Measurements from ENCODE around the gene NLGN1. TPM values are rescaled to one million over a fixed set of nuclear protein-coding genes. Genes with fewer than 3 reads are reported as not detected.

The NLGN1 gene
- total RNA-seq, 1 experiment from 2014 or later: 0.85 TPM

- BruUV-seq (replicated peaks): no TSS peak
- DNase-seq (ENCODE audit: low read depth, low spot score) (no peak), ATAC-seq (no peak)
- CTCF ChIA-PET: no interaction called here
- no peak overlapping the region for H3K4me3 ChIP-seq (ENCODE audit: low read depth in 2 of 2, low read length in 2 of 2)
- TF ChIP-seq, protein P1, sequence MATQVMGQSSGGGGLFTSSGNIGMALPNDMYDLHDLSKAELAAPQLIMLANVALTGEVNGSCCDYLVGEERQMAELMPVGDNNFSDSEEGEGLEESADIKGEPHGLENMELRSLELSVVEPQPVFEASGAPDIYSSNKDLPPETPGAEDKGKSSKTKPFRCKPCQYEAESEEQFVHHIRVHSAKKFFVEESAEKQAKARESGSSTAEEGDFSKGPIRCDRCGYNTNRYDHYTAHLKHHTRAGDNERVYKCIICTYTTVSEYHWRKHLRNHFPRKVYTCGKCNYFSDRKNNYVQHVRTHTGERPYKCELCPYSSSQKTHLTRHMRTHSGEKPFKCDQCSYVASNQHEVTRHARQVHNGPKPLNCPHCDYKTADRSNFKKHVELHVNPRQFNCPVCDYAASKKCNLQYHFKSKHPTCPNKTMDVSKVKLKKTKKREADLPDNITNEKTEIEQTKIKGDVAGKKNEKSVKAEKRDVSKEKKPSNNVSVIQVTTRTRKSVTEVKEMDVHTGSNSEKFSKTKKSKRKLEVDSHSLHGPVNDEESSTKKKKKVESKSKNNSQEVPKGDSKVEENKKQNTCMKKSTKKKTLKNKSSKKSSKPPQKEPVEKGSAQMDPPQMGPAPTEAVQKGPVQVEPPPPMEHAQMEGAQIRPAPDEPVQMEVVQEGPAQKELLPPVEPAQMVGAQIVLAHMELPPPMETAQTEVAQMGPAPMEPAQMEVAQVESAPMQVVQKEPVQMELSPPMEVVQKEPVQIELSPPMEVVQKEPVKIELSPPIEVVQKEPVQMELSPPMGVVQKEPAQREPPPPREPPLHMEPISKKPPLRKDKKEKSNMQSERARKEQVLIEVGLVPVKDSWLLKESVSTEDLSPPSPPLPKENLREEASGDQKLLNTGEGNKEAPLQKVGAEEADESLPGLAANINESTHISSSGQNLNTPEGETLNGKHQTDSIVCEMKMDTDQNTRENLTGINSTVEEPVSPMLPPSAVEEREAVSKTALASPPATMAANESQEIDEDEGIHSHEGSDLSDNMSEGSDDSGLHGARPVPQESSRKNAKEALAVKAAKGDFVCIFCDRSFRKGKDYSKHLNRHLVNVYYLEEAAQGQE (IDR thresholded peaks at IDR 0.05; ENCODE audit: insufficient read depth in 1 of 2, low read depth in 2 of 2, low read length in 1 of 2): no peak
- TF ChIP-seq SIN3A (IDR thresholded peaks at IDR 0.05; ENCODE audit: borderline replicate concordance, insufficient read depth, low read depth, low read length) (no peak), TCF7L2 (IDR thresholded peaks at IDR 0.05; ENCODE audit: low read depth, low read length) (no peak), POLR2AphosphoS5 (IDR thresholded peaks at IDR 0.05; ENCODE audit: low read depth, low read length) (no peak)
- TF ChIP-seq, protein P2, sequence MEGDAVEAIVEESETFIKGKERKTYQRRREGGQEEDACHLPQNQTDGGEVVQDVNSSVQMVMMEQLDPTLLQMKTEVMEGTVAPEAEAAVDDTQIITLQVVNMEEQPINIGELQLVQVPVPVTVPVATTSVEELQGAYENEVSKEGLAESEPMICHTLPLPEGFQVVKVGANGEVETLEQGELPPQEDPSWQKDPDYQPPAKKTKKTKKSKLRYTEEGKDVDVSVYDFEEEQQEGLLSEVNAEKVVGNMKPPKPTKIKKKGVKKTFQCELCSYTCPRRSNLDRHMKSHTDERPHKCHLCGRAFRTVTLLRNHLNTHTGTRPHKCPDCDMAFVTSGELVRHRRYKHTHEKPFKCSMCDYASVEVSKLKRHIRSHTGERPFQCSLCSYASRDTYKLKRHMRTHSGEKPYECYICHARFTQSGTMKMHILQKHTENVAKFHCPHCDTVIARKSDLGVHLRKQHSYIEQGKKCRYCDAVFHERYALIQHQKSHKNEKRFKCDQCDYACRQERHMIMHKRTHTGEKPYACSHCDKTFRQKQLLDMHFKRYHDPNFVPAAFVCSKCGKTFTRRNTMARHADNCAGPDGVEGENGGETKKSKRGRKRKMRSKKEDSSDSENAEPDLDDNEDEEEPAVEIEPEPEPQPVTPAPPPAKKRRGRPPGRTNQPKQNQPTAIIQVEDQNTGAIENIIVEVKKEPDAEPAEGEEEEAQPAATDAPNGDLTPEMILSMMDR (IDR thresholded peaks at IDR 0.05): no peak
- H3K27ac ChIP-seq (ENCODE audit: low read length): no peak overlapping the region
- H3K36me3 ChIP-seq (ENCODE audit: control insufficient read depth, insufficient read depth, low read length): no peaks in the 10 kb centered on the region
- no peaks in the 10 kb centered on the region for H3K9me3 ChIP-seq (ENCODE audit: control insufficient read depth, insufficient read depth, low read depth, low read length)
- in situ Hi-C loops (cut with HindIII; ENCODE audit: low pct_unique_long_range_greater_than_20kb, low sequenced_read_pairs) (no loop called here), intact Hi-C loops (cut with micrococcal nuclease; ENCODE audit: unreplicated experiment) (loop anchor here (2.0 kb wide), 1 partner anchor 142 kb away; no protein-coding TSS in a partner anchor)
- POLR2A ChIA-PET: no interaction called here
- no peaks in the 10 kb centered on the region for H3K4me1 ChIP-seq (ENCODE audit: control insufficient read depth, insufficient read depth, low read length)
- peaks cover 8% of the 10 kb centered on the region for H3K27me3 ChIP-seq (ENCODE audit: control insufficient read depth, insufficient read depth, low read length)
Observed at GRCh38 chr3:173410436-173410835, 12.9 kb downstream of the NLGN1 start.

DNA sequence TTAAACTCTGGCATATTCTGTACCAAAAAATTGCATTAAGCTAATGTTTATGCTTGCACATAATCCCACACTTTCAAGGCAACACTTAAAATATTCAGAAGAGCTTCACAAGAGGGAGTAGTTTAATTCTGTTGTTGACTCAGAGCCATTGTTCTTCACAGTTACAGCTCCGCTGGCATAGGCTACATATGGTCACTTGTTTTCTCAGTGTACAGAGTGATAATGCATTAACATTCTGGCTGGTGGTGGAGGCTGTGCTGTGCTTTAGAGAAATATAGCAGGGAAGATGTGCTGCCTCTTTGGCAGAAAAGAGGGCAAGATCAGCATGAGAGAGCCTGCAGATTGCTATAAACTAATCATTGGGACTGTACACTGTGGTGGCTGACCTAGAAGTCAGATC is 13.3 kb downstream of the NLGN1 start:
- DNase-seq (ENCODE audit: low read depth, low spot score): no peak
- no peak for ATAC-seq
- Histone ChIP-seq H3K4me1 (ENCODE audit: control insufficient read depth, insufficient read depth, low read length) (no peaks in the 10 kb centered on the region), H3K27me3 (ENCODE audit: control insufficient read depth, insufficient read depth, low read length) (peaks cover 8% of the 10 kb centered on the region), H3K4me3 (ENCODE audit: low read depth in 2 of 2, low read length in 2 of 2) (no peak overlapping the region), H3K36me3 (ENCODE audit: control insufficient read depth, insufficient read depth, low read length) (no peaks in the 10 kb centered on the region), H3K27ac (ENCODE audit: low read length) (no peak overlapping the region), H3K9me3 (ENCODE audit: control insufficient read depth, insufficient read depth, low read depth, low read length) (no peaks in the 10 kb centered on the region)
- intact Hi-C loops (cut with micrococcal nuclease; ENCODE audit: unreplicated experiment): loop anchor here (2.0 kb wide), 1 partner anchor 142 kb away; no protein-coding TSS in a partner anchor
- ChIA-PET CTCF (no interaction called here), POLR2A (no interaction called here)
- TF ChIP-seq, protein P1 (IDR thresholded peaks at IDR 0.05; ENCODE audit: insufficient read depth in 1 of 2, low read depth in 2 of 2, low read length in 1 of 2): no peak
- TF ChIP-seq SIN3A (IDR thresholded peaks at IDR 0.05; ENCODE audit: borderline replicate concordance, insufficient read depth, low read depth, low read length) (no peak), TCF7L2 (IDR thresholded peaks at IDR 0.05; ENCODE audit: low read depth, low read length) (no peak), POLR2AphosphoS5 (IDR thresholded peaks at IDR 0.05; ENCODE audit: low read depth, low read length) (no peak)
- TF ChIP-seq, protein P2 (IDR thresholded peaks at IDR 0.05): no peak
- no TSS peak for BruUV-seq (replicated peaks)
- in situ Hi-C loops (cut with HindIII; ENCODE audit: low pct_unique_long_range_greater_than_20kb, low sequenced_read_pairs): no loop called here

Measured in Panc1 (cell line).